ENCODE measurements around the gene MAGED4B.
"Not testable (repeated sequence)": the region's sequence is repeated elsewhere in the genome, so short reads cannot be mapped to it uniquely, and the experiment has no call there.

Gene MAGED4B

DNA sequence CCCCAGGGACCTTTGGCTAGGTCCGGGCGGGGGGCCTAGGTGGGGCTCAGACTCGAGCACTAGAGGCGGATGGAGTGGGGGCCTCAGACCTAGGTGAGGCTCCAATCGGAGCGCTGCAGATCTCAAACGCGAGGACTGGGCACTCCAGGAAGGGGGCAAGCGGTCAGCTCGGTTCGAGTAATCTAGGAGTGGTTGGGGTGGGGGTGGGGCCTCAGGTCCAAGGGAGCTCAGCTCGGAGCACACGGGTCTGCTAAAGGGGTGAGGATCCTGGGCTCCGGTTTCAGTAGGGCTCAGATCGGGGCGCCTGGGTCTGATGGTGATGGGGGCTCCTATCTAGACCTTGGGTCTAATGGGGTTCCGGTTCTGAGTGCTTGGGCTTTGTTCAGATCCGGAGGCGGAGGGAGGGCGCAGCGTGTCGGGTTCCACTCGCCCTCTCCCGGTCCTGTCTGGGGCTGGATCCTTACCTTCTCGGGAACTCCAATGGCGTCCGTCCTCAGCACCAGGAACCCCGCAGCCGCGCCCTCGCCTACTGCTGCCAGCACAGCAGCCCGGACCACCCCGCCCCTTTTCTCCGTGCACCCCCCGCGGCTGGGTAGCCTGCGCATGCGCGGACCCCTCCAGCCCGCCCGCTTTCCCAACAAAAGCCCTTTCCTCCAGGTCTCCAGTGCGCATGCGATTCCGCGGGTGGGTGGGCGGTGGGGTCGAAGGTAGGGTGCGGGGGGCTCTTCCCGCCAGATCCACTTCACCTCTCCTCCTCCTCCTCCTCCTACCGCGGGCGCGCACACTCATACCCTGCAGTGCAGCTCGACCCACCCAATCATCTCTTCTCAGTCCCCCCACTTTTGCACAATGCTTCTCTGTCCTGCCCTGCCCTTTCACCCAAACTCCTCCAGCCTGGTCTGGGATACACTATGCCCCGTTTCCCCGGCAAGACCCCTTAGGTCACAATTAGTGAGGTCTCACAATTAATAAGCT lies at the start of gene MAGED4B:
Gene MAGED4B, minus strand, starts transcription at position 518 of the 975 bp plus-strand sequence. CDS start 1,011 bp downstream, outside the sequence.
- DNase-seq, result not testable (repeated sequence)

DNA sequence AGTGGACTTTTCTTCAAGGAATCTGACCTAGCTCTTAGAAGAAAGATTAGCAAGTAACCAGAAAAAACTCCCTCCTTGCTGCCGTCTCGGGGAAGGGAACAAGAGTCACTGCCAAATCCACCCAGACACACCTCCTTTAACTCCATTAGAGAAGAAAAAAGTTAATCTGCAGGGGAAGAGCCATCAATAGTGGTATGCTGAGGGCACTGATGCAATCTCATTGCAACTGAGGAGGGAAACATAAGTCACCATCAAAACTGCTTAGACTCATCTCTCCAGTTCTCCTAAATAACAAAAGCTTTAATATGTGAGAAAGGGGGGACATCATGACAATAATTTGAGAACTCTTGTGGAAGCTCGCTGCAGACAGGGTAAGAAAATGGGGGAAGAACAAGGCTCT lies 49.3 kb upstream of the MAGED4B start:
- no peak for DNase-seq

DNA sequence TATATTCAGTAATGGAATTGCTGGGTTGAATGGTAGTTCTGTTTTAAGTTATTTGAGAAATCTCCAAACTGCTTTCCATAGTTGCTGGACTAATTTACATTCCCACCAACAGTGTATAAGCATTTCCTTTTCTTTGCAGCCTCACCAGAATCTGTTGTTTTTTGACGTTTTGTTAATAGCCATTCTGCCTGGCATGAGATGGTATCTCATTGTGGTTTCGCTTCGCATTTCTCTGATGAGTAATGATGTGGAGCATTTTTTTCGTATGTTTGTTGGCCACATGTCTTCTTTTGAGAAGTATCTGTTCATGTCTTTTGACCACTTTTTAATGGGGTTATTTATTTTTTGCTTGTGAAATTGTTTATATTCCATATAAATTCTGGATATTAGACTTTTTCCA lies 13.6 kb upstream of the MAGED4B start:
- DNase-seq, result no peak

DNA sequence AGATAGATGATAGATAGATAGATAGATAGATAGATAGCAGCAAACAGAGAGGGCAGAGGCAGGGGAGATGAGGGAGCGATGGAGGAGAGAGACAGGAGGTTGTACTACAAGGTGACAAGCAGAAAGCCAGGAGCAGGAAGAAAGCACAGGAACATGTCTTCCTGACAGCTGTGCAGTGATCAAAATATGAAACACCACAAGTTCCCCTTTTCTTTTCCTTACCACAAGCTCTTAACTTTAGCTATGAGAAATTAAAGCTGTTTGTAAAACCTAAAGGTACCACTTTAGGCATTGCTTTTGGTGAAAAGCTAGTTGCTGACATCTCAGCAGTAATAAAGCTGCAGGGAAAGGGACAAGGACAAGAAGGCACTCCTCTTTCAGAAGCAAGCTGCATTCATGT lies 9.1 kb upstream of the MAGED4B start:
- DNase-seq, result no peak

- not testable (repeated sequence) for DNase-seq
Observed at GRCh38 chrX:52042288-52042687, 26.7 kb downstream of the MAGED4B start.

- DNase-seq, result no peak
Observed at GRCh38 chrX:52034211-52034610, 34.8 kb downstream of the MAGED4B start.

GRCh38 chrX:52031371-52031770 lies 37.6 kb downstream of the MAGED4B start:
- no peak for DNase-seq

- DNase-seq, result no peak
Observed at GRCh38 chrX:52015794-52016193, 53.2 kb downstream of the MAGED4B start.

All from activated effector memory CD4-positive, alpha-beta T cell treated with anti-CD3 and anti-CD28 coated beads, Interleukin-2, amount 50 U/mL, for 16 hours (primary cell).